IMR-90 (cell line): ENCODE results near the gene CD55. TPM values are rescaled to one million over a fixed set of nuclear protein-coding genes. Genes with fewer than 3 reads are reported as not detected.

Source experiments
- ATAC-seq: fragments of 200-7000 bp; cut with Tn5 transposase; 2 replicates; pipeline ENCODE4 v1.9.1; 2020; ENCODE audit warnings: low read depth, mild to moderate bottlenecking, moderate library complexity
- BruUV-seq: library from RNA; stranded (reverse); fragments of 400-500 nt; replicated peaks from 2 replicates; lab custom pipeline; 2021; lab: Mats Ljungman, UMichigan
- CTCF ChIA-PET: fragments of 300-600 bp; formaldehyde crosslinking; extraction: SDS; loops from one replicate; lab custom pipeline; 2021; ENCODE audit warnings: antibody characterized with exemption; lab: Yijun Ruan, JAX
- POLR2A ChIA-PET: fragments of 300-600 bp; sonication (Branson Sonifier 250); formaldehyde crosslinking; loops from one replicate; lab custom pipeline; 2022; ENCODE audit warnings: antibody characterized with exemption; ENCODE audit not compliant: unreplicated experiment; lab: Charles Lee
- DNase-seq: peaks from one replicate; pipeline ENCODE4 v3.0.0; 2013
- H2AFZ ChIP-seq: replicated peaks from 2 replicates; pipeline ENCODE3; 2013; ENCODE audit warnings: low read length, mild to moderate bottlenecking; ENCODE audit not compliant: poor library complexity
- H2AK5ac ChIP-seq: 2 replicates; pipeline ENCODE4 v1.6.1; 2013; ENCODE audit warnings: low read depth, low read length, inconsistent platforms
- H2AK9ac ChIP-seq: replicated peaks from 2 replicates; pipeline ENCODE3; 2013; ENCODE audit warnings: mild to moderate bottlenecking, low read depth, low read length, moderate library complexity; ENCODE audit not compliant: poor library complexity
- H2BK120ac ChIP-seq: 2 replicates; pipeline ENCODE4 v1.6.1; 2013; ENCODE audit warnings: low read depth, low read length, inconsistent platforms
- H2BK15ac ChIP-seq: 3 replicates; pipeline ENCODE4 v1.6.1; 2013; ENCODE audit warnings: low read depth, low read length, inconsistent platforms
- H2BK20ac ChIP-seq: 2 replicates; pipeline ENCODE4 v1.6.1; 2013; ENCODE audit warnings: low read depth, mild to moderate bottlenecking, inconsistent platforms, low read length, moderate library complexity
- H2BK5ac ChIP-seq: 2 replicates; pipeline ENCODE4 v1.6.1; 2013; ENCODE audit warnings: mild to moderate bottlenecking, low read depth, low read length, inconsistent platforms; ENCODE audit not compliant: poor library complexity, severe bottlenecking
- H3K14ac ChIP-seq: replicated peaks from 2 replicates; pipeline ENCODE4 v1.6.1; 2013; ENCODE audit warnings: low read depth, low read length, inconsistent platforms
- H3K18ac ChIP-seq: 2 replicates; pipeline ENCODE4 v1.6.1; 2013; ENCODE audit warnings: low read depth, low read length, control low read depth
- H3K23ac ChIP-seq: 2 replicates; pipeline ENCODE4 v1.6.1; 2013; ENCODE audit warnings: low read depth, low read length, inconsistent platforms
- H3K27ac ChIP-seq: 2 replicates; pipeline ENCODE4 v1.5.1; 2013; ENCODE audit warnings: mild to moderate bottlenecking, control low read depth, low read length; ENCODE audit not compliant: insufficient read depth
- H3K27me3 ChIP-seq: 2 replicates; pipeline ENCODE4 v1.6.1; 2013; ENCODE audit warnings: low read length; ENCODE audit not compliant: control insufficient read depth, insufficient read depth
- H3K36me3 ChIP-seq: 2 replicates; pipeline ENCODE4 v1.6.1; 2013; ENCODE audit warnings: low read length, mixed read lengths; ENCODE audit not compliant: control insufficient read depth, insufficient read depth
- H3K4ac ChIP-seq: 2 replicates; pipeline ENCODE4 v1.6.1; 2013; ENCODE audit warnings: low read depth, low read length, inconsistent platforms
- H3K4me1 ChIP-seq: 2 replicates; pipeline ENCODE4 v1.6.1; 2013; ENCODE audit warnings: low read length, mixed read lengths; ENCODE audit not compliant: control insufficient read depth, insufficient read depth
- H3K4me2 ChIP-seq: 2 replicates; pipeline ENCODE4 v1.6.1; 2013; ENCODE audit warnings: low read depth, mild to moderate bottlenecking, control low read depth, low read length, moderate library complexity
- H3K4me3 ChIP-seq: 2 replicates; pipeline ENCODE4 v1.5.1; 2013; ENCODE audit warnings: low read depth, mild to moderate bottlenecking, control low read depth, low read length, moderate library complexity; ENCODE audit not compliant: insufficient read depth
- H3K56ac ChIP-seq: 2 replicates; pipeline ENCODE4 v1.6.1; 2013; ENCODE audit warnings: low read length, inconsistent platforms; ENCODE audit not compliant: insufficient read depth; ENCODE audit errors: extremely low read depth
- H3K79me1 ChIP-seq, 2 experiments: 2 replicates each; pipeline ENCODE4 v1.6.1; 2013; ENCODE audit warnings: low read length in 2 of 2, inconsistent platforms in 1 of 2, low read depth in 1 of 2
- H3K9ac ChIP-seq: 2 replicates; pipeline ENCODE4 v1.6.1; 2013; ENCODE audit warnings: low read depth, low read length, control low read depth
- H3K9me1 ChIP-seq: 2 replicates; pipeline ENCODE4 v1.6.1; 2013; ENCODE audit warnings: low read length, inconsistent platforms; ENCODE audit not compliant: insufficient read depth
- H3K9me3 ChIP-seq: 2 replicates; pipeline ENCODE4 v1.6.1; 2013; ENCODE audit warnings: low read length; ENCODE audit not compliant: control insufficient read depth, insufficient read depth
- H4K20me1 ChIP-seq: 2 replicates; pipeline ENCODE4 v1.6.1; 2013; ENCODE audit warnings: low read length, inconsistent platforms; ENCODE audit not compliant: insufficient read depth
- H4K5ac ChIP-seq: 2 replicates; pipeline ENCODE4 v1.6.1; 2013; ENCODE audit warnings: mild to moderate bottlenecking, low read depth, low read length, control low read depth
- H4K8ac ChIP-seq, 2 experiments: 2 replicates each; pipeline ENCODE4 v1.6.1; 2013; ENCODE audit warnings: low read depth in 2 of 2, low read length in 2 of 2, control low read depth in 1 of 2, inconsistent platforms in 1 of 2
- H4K91ac ChIP-seq: 2 replicates; pipeline ENCODE4 v1.6.1; 2013; ENCODE audit warnings: low read depth, low read length, inconsistent platforms; ENCODE audit not compliant: insufficient read depth
- BHLHE40 ChIP-seq: fragments of 150-350 bp; IDR thresholded peaks from 2 replicates; pipeline ENCODE4 v1.6.1; 2016; ENCODE audit warnings: mild to moderate bottlenecking, low read depth, low read length
- CTCF ChIP-seq: conservative IDR thresholded peaks from 2 replicates; pipeline ENCODE4 v1.5.1; 2012; ENCODE audit warnings: mild to moderate bottlenecking, low read depth, low read length, improper control_type of control experiment
- ELK1 ChIP-seq: fragments of 150-350 bp; IDR thresholded peaks from 2 replicates; pipeline ENCODE4 v1.6.1; 2016; ENCODE audit warnings: low read depth, mild to moderate bottlenecking, low read length, moderate library complexity, borderline replicate concordance
- FOS ChIP-seq: fragments of 150-350 bp; IDR thresholded peaks from 2 replicates; pipeline ENCODE4 v1.6.1; 2016; ENCODE audit warnings: low read depth, low read length
- MAFK ChIP-seq: IDR thresholded peaks from 2 replicates; pipeline ENCODE4 v1.6.1; 2012; ENCODE audit warnings: low read depth, low read length, improper control_type of control experiment
- MXI1 ChIP-seq: IDR thresholded peaks from 2 replicates; pipeline ENCODE4 v1.6.1; 2012; ENCODE audit warnings: low read depth, mild to moderate bottlenecking, low read length, moderate library complexity, borderline replicate concordance
- NFE2L2 ChIP-seq: fragments of 150-350 bp; IDR thresholded peaks from 2 replicates; pipeline ENCODE4 v1.6.1; 2016; ENCODE audit warnings: low read depth, mild to moderate bottlenecking, low read length
- RAD21 ChIP-seq: IDR thresholded peaks from 2 replicates; pipeline ENCODE4 v1.6.1; 2012; ENCODE audit warnings: low read length, improper control_type of control experiment
- RCOR1 ChIP-seq: IDR thresholded peaks from 2 replicates; pipeline ENCODE4 v1.6.1; 2012; ENCODE audit warnings: mild to moderate bottlenecking, low read length, improper control_type of control experiment; ENCODE audit not compliant: insufficient replicate concordance
- RFX5 ChIP-seq: IDR thresholded peaks from 2 replicates; pipeline ENCODE4 v1.8.0; 2012; ENCODE audit warnings: low read depth, mild to moderate bottlenecking, low read length, moderate library complexity
- SMC3 ChIP-seq: fragments of 150-350 bp; IDR thresholded peaks from 2 replicates; pipeline ENCODE4 v1.6.1; 2016; ENCODE audit warnings: low read depth, mild to moderate bottlenecking, antibody characterized with exemption, low read length, moderate library complexity
- dilution Hi-C: fragments of 300-500 bp; cut with HindIII; formaldehyde crosslinking; loops from one replicate; pipeline ENCODE4 v1.14.3; 2018; ENCODE audit warnings: low sequenced_read_pairs; ENCODE audit not compliant: unreplicated experiment
- in situ Hi-C: fragments of 300-500 bp; cut with MboI; formaldehyde crosslinking; loops from 3 replicates; pipeline ENCODE4 v1.14.3; 2019; ENCODE audit warnings: low sequenced_read_pairs, inconsistent platforms, mixed read lengths
- intact Hi-C: fragments of 100-400 bp; cut with micrococcal nuclease; formaldehyde crosslinking; loops from 2 replicates; pipeline ENCODE4 v1.10.0; 2022
- polyA plus RNA-seq, 3 experiments: library from polyadenylated mRNA; depleted of rRNA; stranded (reverse); fragments of >200 nt; gene quantifications; 2 replicates each; pipeline ENCODE4 v1.2.3, GENCODE V29; 2012; ENCODE audit warnings: low replicate concordance in 1 of 3
- total RNA-seq: library from RNA; depleted of rRNA; stranded (reverse); fragments of >200 nt; gene quantifications from 2 replicates; pipeline ENCODE4 v1.2.3, GENCODE V29; 2012
- TF ChIP-seq, protein P1 (sequence below): fragments of 150-350 bp; IDR thresholded peaks from 2 replicates; pipeline ENCODE4 v1.6.1; 2017; ENCODE audit warnings: mild to moderate bottlenecking, antibody characterized with exemption, low read length, low read depth

The CD55 gene
- total and polyA plus RNA-seq, 2 of the 4 experiments (the other 2 are of a cell fraction): 6.6 to 11.5 TPM

- no TSS peak for BruUV-seq
- no peaks in the 10 kb centered on the region; a peak in 1 of 4 replicates for H3K79me1 ChIP-seq
- in situ Hi-C loops (no loop called here), intact Hi-C loops (no loop called here), dilution Hi-C loops (no loop called here)
- H4K20me1 ChIP-seq: no peaks in the 10 kb centered on the region
- TF ChIP-seq BHLHE40: no peak
- no peak for TF ChIP-seq NFE2L2
- no peak for TF ChIP-seq RAD21
- TF ChIP-seq RCOR1: no peak
- no peak for TF ChIP-seq CTCF
- TF ChIP-seq ELK1: no peak
- no peak for TF ChIP-seq RFX5
- TF ChIP-seq SMC3: no peak
- no peak for TF ChIP-seq FOS
- TF ChIP-seq, protein P1, sequence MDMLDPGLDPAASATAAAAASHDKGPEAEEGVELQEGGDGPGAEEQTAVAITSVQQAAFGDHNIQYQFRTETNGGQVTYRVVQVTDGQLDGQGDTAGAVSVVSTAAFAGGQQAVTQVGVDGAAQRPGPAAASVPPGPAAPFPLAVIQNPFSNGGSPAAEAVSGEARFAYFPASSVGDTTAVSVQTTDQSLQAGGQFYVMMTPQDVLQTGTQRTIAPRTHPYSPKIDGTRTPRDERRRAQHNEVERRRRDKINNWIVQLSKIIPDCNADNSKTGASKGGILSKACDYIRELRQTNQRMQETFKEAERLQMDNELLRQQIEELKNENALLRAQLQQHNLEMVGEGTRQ: no peak
- TF ChIP-seq MAFK: no peak
- TF ChIP-seq MXI1: no peak
- no peak overlapping the region for H3K4me3 ChIP-seq
- H3K27ac ChIP-seq: no peak overlapping the region
- peaks cover 2% of the 10 kb centered on the region; the same call in 1 of the 2 replicates for H3K4me1 ChIP-seq
- H4K5ac ChIP-seq: no peak overlapping the region
- H4K8ac ChIP-seq: no peak overlapping the region
- H3K18ac ChIP-seq: no peak overlapping the region
- no peak overlapping the region for H2BK15ac ChIP-seq
- H2AK5ac ChIP-seq: no peak overlapping the region
- no peaks in the 10 kb centered on the region for H3K9me1 ChIP-seq
- no peaks in the 10 kb centered on the region for H3K36me3 ChIP-seq
- no peaks in the 10 kb centered on the region for H3K9me3 ChIP-seq
- no peak overlapping the region for H2AFZ ChIP-seq
- H4K91ac ChIP-seq: no peak overlapping the region
- no peak overlapping the region for H3K14ac ChIP-seq
- no peak overlapping the region for H3K23ac ChIP-seq
- no peak overlapping the region for H2BK5ac ChIP-seq
- CTCF ChIA-PET: no interaction called here
- no peak overlapping the region for H3K9ac ChIP-seq
- no peak overlapping the region for H3K4ac ChIP-seq
- H3K4me2 ChIP-seq: no peak overlapping the region
- H2BK120ac ChIP-seq: no peak overlapping the region
- no peak for ATAC-seq
- POLR2A ChIA-PET: no interaction called here
- H2AK9ac ChIP-seq: no peak overlapping the region
- H3K56ac ChIP-seq: no peak overlapping the region
- no peak overlapping the region for H2BK20ac ChIP-seq
- no peak for DNase-seq
- no peaks in the 10 kb centered on the region for H3K27me3 ChIP-seq
These were observed 67.2 kb downstream of the CD55 start for GRCh38 chr1:207388721-207389120.
